ENCODE measurements around the gene OPCML.

GRCh38 chr11:132671851-132672370, 860.4 kb downstream of the OPCML start:
- TF ChIP-seq EHMT2 (IDR thresholded peaks at IDR 0.05; ENCODE audit: borderline replicate concordance, low read depth, low read length) (no peak), CTCF (CRISPR knock-in tag; IDR thresholded peaks at IDR 0.05) (no peak), KDM5A (IDR thresholded peaks at IDR 0.05; ENCODE audit: borderline replicate concordance, low read length) (no peak)

All from HepG2 (cell line).